LNCaP clone FGC (cell line): Measurements from ENCODE around the gene EDAR.

Experiments
- DNase-seq: peaks from one replicate; pipeline ENCODE4 v3.0.0-alpha.2; 2011; ENCODE audit warnings: low read depth
- H3K4me3 ChIP-seq: 2 replicates; pipeline ENCODE4 v1.5.1; 2011; ENCODE audit warnings: mild to moderate bottlenecking, low read depth, low read length, control low read depth
- CTCF ChIP-seq: IDR thresholded peaks from 2 replicates; pipeline ENCODE4 v1.5.1; 2012; ENCODE audit warnings: mild to moderate bottlenecking; ENCODE audit not compliant: control insufficient read depth, insufficient read depth; ENCODE audit errors: extremely low read depth

The EDAR gene

GRCh38 chr2:108947271-108947907 is 41.6 kb downstream of the EDAR start:
- no peak overlapping the region for H3K4me3 ChIP-seq
- DNase-seq, result no peak
- TF ChIP-seq CTCF, result no peak

GRCh38 chr2:108946442-108946841 is 42.6 kb downstream of the EDAR start:
- no peak overlapping the region for H3K4me3 ChIP-seq
- TF ChIP-seq CTCF, result no peak
- DNase-seq, result no peak

GRCh38 chr2:108945969-108946368 is 43.1 kb downstream of the EDAR start:
- no peak for TF ChIP-seq CTCF
- H3K4me3 ChIP-seq, result no peak overlapping the region
- DNase-seq, result no peak

- no peak for DNase-seq
- no peak for TF ChIP-seq CTCF
These were observed 44.3 kb downstream of the EDAR start for GRCh38 chr2:108944601-108945331.

GRCh38 chr2:108943751-108944150 is 45.3 kb downstream of the EDAR start:
- TF ChIP-seq CTCF, result no peak
- no peak for DNase-seq
- H3K4me3 ChIP-seq, result no peak overlapping the region

More at GRCh38 chr2:108944601-108945331, 44.3 kb downstream of the EDAR start:
- no peak overlapping the region for H3K4me3 ChIP-seq

- H3K4me3 ChIP-seq, result no peak overlapping the region
- no peak for TF ChIP-seq CTCF
- no peak for DNase-seq
These were observed 46.1 kb downstream of the EDAR start for GRCh38 chr2:108942888-108943287.
